Neural crest cell (in vitro differentiated cells): ENCODE measurements around the gene DRG2. TPM values are rescaled to one million over a fixed set of nuclear protein-coding genes. Genes with fewer than 3 reads are reported as not detected.

Source experiments
- DNase-seq: peaks from one replicate; pipeline ENCODE4 v3.0.0; 2021; ENCODE audit warnings: low read depth, mixed read lengths, low spot score
- H3K27ac Mint-ChIP-seq: one replicate; pipeline ENCODE4 v1.8.0; 2021; ENCODE audit warnings: mild to moderate bottlenecking, mixed read lengths; ENCODE audit not compliant: unreplicated experiment
- H3K27me3 Mint-ChIP-seq: 2 replicates; pipeline ENCODE4 v1.8.0; 2021; ENCODE audit warnings: low read depth, mild to moderate bottlenecking, mixed read lengths
- H3K36me3 Mint-ChIP-seq: 2 replicates; pipeline ENCODE4 v1.8.0; 2021; ENCODE audit warnings: low read depth, mild to moderate bottlenecking, mixed read lengths
- H3K4me1 Mint-ChIP-seq: 2 replicates; pipeline ENCODE4 v1.8.0; 2021; ENCODE audit warnings: mixed read lengths
- H3K4me3 Mint-ChIP-seq: one replicate; pipeline ENCODE4 v1.8.0; 2021; ENCODE audit warnings: mild to moderate bottlenecking, mixed read lengths
- H3K9me3 Mint-ChIP-seq: 2 replicates; pipeline ENCODE4 v1.8.0; 2021; ENCODE audit warnings: mixed read lengths
- total RNA-seq: library from RNA; stranded (reverse); gene quantifications from 2 replicates; pipeline ENCODE4 v1.2.1, GENCODE V29; 2021
- TF ChIP-seq, protein P1 (sequence below): fragments of 200-600 bp; sonication (generic); conservative IDR thresholded peaks from 2 replicates; pipeline ENCODE4 v1.5.0; 2021; ENCODE audit warnings: antibody characterized with exemption, mild to moderate bottlenecking

The DRG2 gene
- total RNA-seq, 1 donor from 2014 or later: 40.3 TPM

DNA sequence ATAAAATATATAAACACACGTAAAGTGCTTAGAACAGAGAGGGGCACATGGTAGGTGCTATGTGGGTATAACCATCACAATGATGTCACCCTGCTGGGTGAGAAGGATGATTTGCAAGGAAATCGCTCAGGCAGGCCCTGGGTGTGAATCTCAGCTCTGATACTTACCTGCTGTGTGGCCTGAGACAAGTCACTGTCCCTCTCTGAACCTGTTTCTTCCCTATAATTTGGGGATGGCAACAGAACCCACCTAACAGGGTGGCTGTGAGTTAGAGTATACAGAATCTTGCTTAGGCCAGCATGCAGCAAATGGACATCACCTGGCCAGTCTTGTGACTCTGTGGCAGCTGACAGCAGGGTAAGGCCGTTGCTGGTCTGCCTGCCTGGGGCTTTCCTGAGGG is 59.2 kb downstream of the DRG2 start:
- Mint-ChIP-seq H3K9me3 (no peaks in the 10 kb centered on the region), H3K27ac (no peak overlapping the region), H3K27me3 (no peaks in the 10 kb centered on the region), H3K36me3 (no peaks in the 10 kb centered on the region), H3K4me1 (no peaks in the 10 kb centered on the region), H3K4me3 (no peak overlapping the region)
- TF ChIP-seq, protein P1, sequence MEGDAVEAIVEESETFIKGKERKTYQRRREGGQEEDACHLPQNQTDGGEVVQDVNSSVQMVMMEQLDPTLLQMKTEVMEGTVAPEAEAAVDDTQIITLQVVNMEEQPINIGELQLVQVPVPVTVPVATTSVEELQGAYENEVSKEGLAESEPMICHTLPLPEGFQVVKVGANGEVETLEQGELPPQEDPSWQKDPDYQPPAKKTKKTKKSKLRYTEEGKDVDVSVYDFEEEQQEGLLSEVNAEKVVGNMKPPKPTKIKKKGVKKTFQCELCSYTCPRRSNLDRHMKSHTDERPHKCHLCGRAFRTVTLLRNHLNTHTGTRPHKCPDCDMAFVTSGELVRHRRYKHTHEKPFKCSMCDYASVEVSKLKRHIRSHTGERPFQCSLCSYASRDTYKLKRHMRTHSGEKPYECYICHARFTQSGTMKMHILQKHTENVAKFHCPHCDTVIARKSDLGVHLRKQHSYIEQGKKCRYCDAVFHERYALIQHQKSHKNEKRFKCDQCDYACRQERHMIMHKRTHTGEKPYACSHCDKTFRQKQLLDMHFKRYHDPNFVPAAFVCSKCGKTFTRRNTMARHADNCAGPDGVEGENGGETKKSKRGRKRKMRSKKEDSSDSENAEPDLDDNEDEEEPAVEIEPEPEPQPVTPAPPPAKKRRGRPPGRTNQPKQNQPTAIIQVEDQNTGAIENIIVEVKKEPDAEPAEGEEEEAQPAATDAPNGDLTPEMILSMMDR: no peak
- no peak for DNase-seq

DNA sequence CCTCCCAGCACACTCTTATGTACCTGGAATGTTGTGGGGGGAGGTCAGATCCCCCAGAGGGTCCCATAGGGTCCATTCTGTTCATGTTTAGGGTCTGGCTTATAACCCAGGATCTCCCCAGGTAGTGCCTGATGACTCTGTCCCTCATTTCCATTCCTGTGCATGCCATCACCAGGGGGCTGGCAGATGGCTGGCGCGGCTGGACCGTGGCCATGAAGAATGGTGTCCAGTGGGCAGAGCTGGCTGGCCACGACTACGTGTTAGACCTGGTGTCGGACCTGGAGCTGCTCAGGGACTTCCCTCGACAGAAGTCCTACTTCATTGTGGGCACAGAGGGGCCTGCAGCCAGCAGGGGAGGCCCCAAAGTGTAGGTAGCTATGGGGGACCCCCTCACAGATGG is 60.8 kb downstream of the DRG2 start:
- H3K27me3 Mint-ChIP-seq: no peaks in the 10 kb centered on the region
- no peak for DNase-seq
- H3K27ac Mint-ChIP-seq: no peak overlapping the region
- TF ChIP-seq, protein P1: no peak
- H3K36me3 Mint-ChIP-seq: no peaks in the 10 kb centered on the region
- H3K4me1 Mint-ChIP-seq: peaks cover 10% of the 10 kb centered on the region
- H3K9me3 Mint-ChIP-seq: no peaks in the 10 kb centered on the region
- H3K4me3 Mint-ChIP-seq: no peak overlapping the region

DNA sequence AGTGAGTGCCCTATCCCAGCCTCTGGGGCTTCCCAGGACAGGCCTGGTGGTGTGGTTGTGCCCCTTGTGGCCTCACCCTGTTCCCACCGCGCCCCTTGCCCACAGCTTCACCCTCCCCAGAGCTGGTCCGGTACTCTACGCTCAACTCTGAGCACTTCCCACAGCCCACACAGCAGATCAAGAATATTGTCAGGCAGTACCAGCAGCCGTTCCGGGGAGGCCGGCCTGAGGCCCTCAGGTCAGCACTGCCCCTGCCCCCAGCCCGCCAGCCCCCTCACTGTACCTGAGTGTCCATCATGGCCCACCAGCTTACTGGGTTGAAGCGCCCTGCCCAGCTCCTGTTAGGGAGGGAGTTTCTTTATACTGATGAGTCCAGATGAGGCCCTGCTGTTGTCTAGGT is 63.5 kb downstream of the DRG2 start:
- Mint-ChIP-seq H3K27ac (no peak overlapping the region), H3K27me3 (no peaks in the 10 kb centered on the region), H3K4me3 (no peak overlapping the region), H3K9me3 (no peaks in the 10 kb centered on the region), H3K36me3 (no peaks in the 10 kb centered on the region), H3K4me1 (peaks cover 27% of the 10 kb centered on the region)
- DNase-seq: no peak
- TF ChIP-seq, protein P1: no peak

DNA sequence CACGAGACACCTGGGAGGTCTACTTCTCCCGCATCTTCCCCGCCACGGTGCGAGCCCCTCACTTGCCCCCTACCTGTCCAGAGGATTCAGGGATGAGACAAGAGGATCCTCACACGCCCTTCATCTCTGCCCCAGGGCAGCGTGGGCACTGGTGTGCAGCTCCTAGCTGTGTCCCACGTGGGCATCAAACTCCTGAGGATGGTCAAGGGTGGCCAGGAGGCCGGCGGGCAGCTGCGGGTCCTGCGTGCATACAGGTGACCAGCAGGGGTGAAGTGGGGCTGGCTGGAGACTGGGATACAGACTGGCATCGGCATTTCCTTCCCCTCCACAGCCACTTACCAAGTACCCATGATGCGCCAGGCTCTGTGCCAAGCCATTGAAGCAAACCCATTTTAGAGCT is 67.4 kb downstream of the DRG2 start:
- no peak overlapping the region for H3K4me3 Mint-ChIP-seq
- H3K4me1 Mint-ChIP-seq: peaks cover 31% of the 10 kb centered on the region
- no peaks in the 10 kb centered on the region for H3K9me3 Mint-ChIP-seq
- TF ChIP-seq, protein P1: no peak
- DNase-seq: no peak
- no peaks in the 10 kb centered on the region for H3K27me3 Mint-ChIP-seq
- no peak overlapping the region for H3K27ac Mint-ChIP-seq
- H3K36me3 Mint-ChIP-seq: no peaks in the 10 kb centered on the region

DNA sequence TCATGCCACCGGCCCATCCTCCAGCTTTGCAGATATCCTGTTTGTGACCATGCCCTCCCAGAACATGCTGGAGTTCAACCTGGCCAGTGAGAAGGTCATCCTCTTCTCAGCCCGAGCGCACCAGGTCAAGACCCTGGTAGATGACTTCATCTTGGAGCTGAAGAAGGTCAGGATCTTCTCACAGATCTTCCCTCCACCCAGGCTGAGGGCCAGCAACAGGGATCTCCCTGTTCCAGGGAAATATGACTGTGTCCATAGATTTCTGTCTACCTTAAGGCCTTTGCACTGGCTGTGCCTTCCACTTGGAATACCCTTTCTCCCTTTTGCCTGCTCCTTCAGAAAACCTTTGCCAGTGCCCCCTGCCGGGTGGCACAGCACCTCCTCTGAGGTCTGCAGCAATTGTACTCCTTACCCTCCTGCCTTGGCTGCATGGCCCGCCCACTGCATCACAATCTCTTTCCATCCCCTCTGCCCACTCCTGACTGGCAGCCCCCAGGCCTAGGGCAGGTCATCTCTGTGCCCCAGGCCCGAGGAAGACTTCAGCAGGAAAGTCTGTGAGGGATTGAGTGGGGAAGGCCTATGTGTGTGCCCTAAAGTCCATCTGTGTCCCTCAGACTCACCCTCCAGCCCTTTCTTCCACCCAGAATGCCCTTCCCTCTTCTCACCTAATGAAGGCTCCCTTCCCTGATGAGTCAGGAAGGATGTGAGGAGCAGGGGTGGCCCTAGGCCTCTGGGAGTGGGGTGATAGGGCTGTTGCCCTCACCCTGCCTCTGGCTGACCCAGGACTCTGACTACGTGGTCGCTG is 68.6 kb downstream of the DRG2 start:
- Mint-ChIP-seq H3K4me1 (peaks cover 38% of the 10 kb centered on the region), H3K27ac (peak overlapping the region; percentile 96), H3K36me3 (no peaks in the 10 kb centered on the region), H3K27me3 (no peaks in the 10 kb centered on the region), H3K9me3 (no peaks in the 10 kb centered on the region), H3K4me3 (no peak overlapping the region)
- TF ChIP-seq, protein P1: no peak
- DNase-seq: no peak
